Colon (tissue), 2 donors: Measurements from ENCODE around the gene ALDH1L1.

Experiments used
- FAIRE-seq: peaks from 2 replicates; lab custom pipeline; 2012; peaks lifted over from hg19 to GRCh38; lab: Jason Lieb, UNC
- donor health status: control.
- donor health status: control.

The ALDH1L1 gene

DNA sequence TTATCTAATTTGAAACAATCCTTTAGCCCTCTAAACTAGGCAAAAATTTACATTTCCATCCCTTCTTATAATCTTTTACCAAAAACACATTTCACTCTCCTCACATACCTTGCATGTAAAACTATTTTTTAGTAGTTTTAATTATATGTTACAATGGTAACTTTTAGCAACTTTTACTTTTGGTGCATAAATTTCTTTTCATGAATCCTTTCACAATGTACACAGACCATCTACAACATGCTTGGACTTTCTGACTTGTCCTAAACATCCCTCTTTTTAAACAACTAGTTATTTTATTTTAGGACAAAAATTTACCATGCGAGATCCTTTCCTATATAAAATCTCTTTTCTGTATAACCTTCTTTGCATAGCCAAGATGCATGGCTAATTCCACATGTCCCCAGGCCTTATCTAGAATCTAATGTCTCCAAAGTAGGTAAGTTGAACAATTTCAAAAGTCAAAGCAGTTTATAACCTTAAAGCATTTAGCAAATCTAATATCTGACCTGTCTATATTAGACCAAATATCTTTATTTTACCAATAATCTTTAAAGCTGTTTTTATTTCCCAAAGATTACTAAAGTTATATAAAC, 14.4 kb upstream of the ALDH1L1 start:
- no peak for FAIRE-seq

DNA sequence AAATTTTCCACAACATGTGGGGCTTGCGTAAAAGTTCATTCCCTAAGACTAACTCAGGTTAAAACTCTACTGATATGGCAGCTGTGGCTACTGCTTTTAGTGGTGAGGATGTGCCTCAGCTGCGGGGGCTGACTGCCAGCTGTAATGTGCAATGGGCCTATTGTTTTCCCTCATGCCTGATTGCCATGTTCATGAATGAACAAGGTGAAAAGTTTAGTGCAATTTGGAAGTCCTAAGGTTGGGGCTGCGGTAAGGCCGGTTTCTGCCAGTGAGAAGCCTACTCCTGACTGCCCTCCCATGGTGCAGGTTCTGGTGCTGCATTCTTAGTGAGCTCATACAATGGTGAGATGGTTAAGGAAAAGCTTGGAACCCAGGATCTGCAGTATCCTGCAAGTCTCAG, 10.9 kb upstream of the ALDH1L1 start:
- no peak for FAIRE-seq

DNA sequence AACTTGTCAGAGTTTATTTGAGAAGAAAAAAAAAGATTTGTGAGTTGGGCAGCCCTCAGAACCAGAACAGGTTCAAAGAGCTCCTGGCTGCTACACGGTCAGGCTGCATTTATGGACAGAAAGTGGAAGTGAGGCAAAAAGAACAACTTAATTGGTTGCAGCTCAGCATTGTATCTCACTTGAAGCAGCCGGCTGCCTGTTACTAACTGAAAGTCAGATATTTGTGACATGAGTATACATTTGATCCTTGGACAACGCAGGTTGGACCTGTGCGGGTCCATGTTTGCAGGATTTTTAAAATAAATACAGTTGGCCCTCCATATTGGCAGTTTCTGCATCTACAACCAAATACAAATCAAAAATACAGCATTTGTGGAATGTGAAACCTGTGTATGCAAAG, 7.5 kb upstream of the ALDH1L1 start:
- no peak for FAIRE-seq

DNA sequence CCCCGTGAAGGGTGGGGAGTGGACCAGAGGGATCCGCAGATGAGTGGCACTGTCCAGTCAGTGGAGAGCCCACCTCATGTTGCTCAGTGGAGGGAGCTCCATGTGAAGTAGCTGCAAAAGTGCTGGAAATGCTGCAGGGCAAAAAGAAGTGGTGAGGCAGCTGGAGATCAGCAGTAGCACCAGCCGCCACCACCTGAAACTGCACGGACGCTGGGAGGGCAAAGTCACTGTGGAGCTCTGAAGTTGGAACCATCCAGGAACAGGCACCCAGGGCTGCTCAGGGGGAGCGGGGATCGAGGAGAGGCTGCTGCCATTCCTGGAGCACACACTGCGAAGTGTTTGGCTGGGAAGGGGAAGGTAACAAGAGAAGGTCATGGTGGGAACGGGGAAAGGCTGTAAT, 6.4 kb upstream of the ALDH1L1 start:
- FAIRE-seq: no peak

DNA sequence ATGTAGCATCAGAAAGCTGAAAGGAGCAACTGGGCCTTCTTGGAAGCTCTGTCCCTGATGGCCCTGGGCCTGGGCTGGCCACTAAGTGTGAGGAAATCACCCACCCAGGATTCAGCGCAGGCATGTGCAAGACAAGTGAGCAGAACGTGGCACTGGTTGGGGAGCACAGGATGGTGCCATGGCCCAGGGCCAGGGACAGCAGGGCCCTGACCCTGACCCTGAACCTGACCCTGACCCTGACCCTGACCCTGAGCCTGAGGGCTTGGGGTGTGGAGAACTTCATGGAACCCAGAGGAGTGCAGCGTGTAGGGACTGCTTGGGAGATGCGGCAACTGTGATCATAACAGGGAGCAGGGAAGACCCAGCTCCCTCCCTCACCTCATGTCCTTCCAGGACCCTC, 5.9 kb upstream of the ALDH1L1 start:
- FAIRE-seq: no peak

DNA sequence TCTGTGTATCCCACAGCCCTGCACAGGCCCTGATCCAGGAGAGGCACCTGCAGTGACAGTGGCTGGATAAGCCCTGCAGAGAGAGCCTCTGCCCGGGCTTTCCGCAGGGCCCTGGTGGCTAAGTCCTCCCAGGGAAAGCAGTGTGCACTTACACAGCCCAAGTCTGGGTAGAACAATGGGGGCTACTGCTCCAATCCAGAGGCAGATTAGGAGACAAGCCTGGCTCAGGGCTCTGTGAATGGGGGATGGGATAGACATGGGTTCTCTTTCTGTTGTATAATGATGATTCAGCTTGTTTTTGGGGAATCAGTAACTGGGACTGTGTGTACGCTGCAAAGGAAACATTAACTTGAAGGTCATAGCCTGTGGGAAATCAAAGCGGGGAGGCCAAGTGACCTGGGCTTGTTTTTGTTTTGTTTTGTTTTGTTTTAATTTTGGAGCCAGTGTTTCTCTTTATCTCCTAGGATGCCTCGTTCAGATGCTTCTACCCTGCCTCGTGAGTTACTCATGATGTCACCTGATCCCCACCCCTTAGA, 4.1 kb upstream of the ALDH1L1 start:
- FAIRE-seq: no peak

DNA sequence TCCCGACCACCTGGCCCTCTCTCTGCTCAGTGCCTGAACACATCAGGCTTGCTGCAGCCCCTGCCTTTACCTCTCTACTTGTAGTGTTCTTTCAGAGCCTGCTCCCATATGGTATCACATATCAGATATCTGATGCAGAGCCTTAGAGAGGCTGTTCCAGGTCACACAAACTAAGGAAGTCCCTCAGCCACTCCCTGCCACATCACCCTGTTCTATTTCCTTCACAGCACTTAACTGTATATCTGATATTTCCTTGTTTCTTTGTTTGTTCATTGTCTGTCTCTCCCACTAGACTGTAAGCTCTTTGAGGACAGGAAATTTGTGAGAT, 976 bp upstream of the ALDH1L1 start:
- FAIRE-seq: no peak

DNA sequence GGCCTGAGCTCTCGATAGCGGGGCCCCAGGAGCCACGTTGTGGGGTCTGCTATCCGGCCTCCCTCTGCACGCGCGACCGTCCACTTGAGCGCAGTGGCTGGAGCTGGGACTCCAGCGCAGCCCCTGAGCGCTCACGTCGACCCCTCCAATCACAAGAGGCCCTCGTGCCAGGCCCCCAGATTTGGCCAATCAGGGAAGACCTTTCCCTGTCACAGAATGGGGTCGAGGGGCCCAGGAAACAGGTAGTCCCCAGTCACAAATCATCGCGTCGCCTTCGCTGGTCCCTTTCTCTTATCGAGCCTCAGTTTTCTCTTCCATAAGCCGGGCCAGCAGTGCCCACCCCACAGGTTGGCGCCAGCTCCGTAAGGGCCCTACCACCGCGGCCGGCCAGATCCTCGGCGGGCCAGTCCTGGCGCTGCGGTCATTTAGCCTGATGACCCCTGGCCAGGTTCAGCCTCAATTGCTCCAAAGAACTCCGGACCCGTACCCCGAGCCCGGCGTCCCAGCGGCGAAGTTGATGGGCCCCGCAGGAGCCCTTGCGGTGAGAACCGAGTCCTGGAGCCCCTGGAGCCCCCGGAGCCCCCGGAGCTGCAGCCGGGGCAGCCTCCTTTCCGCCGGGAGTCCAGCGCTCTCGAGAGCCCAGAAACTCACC, 435 bp downstream of the ALDH1L1 start:
- no peak for FAIRE-seq

DNA sequence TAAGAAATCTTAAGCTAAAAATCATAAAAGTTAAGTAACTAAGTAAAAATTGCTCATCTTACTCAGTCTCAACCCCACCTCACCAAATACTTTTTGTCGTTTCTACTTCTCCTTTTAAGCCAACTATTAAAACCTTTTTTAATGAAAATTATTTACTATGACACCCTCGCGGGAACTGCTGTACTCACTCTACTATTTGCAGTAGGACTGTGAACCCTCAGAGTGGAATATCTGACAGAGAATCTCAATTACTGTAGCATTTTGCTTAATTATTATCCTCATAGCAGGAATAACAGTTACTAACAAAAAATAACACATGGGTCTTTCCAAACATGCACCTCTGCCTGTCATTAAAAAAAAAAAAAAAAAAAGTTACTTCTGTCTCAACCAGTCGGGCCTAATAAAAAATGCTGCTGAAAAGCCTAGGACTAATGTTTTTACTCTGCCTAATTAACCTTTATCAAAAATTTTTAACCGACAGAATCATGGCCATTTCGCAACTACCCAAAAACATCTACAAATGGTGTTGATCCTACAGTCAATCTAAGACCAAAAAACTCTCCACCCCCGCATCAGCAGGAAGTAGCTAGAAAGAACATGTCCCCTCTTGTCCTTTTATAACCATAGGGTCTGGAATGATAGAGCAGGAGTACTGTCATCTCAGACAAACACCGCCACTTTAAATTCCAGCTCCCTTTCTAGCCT, 10.2 kb downstream of the ALDH1L1 start:
- FAIRE-seq: no peak

DNA sequence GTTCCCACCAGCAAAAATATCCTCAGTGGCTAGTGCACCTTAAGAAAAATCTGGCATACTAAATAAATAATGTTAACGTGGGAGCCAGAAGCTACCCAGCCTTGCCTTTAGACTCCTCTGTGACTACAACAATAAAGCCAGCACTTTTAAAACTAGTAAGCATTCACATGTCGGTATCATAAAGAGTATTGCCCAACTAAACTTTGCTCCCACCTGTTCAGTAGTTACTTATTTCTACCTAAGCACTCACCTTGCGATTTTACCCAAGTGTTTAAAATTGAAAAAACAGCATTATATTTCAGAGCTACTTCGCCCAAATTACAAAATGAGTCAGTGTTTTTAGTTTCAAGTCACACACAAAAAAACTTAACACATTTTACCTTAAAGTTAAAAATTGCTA, 12.8 kb downstream of the ALDH1L1 start:
- FAIRE-seq: no peak

DNA sequence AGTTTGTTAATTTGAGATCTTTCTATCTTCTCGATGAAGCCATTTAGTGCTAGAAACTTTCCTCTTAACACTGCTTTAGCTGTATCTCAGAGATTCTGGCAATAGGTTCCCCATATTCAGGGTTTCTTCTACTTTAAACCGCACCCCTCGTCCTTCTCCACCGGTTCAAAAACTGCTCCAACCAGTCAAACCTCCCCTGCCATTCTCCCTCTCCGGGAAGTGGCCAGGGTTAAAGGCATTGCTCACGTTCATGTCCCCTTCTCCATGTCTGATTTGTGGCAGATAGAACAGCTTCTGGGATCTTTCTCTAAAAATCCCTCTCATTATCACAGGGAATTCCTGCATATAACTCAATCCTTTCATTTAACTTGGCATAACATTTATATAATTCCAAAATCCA, 14.4 kb downstream of the ALDH1L1 start:
- FAIRE-seq: no peak

DNA sequence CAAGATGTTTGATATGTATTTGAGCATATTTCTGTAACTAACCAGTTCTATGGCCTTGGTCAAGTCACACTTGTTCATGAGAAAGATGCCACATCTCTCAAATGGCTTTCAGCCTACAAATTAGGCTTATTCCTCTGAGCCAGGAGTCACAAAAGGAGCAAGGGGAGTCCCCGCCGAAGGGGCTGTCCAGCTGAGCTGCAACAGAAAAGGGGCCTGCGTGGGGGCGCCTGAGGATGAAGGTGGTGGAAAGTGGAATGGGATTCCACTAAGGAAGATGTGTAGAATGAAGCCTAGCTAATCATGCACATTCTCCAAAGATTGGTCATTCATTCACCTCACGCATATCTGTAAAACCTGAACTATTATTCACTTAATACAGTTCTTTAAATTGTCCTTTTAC, 19.1 kb downstream of the ALDH1L1 start:
- no peak for FAIRE-seq

DNA sequence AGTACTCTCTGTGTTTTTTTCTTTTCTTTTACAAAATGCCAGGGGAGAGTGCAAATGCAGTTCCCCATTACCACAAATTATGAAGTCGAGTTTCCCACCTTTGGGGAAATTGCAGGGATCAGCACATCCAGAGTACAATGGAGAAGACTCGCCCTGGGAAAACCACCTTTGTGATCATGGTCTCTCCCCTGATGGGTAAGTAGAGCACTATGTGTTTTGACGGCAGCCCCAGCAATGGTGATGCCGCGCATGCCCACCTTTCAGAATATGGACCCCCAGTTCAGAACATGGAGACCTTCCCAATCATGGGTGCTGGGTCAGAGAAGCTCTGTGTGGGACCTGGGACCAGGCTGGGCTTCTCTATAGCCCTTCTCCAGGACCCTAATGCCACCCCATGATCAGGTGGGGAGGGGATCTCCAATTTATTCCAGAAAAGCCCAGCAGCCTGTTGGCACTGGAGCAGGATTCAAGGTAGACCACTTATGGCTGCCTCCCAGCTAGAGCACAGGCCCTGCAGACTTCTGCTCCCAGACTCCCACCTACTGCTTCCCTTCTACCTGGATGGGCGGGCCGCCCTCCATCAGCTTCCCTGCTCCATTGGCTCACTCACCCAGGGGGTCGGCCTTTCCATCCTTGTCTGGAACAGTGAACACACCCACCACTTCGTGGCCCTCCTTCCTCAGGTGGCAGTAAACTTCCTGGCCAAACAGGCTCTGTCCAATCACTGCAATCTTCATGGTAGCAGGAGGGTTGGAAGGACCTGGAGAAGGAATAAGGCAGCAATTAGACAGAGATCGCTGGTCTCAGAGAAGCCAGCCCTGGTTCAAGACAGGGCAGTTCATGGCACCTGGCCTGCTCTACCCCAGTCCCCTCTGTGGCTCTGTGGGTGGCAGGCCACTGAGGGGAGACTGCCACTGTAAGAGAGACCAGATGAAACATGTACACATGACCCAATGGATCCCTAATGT, 19.9 kb downstream of the ALDH1L1 start:
- no peak for FAIRE-seq

DNA sequence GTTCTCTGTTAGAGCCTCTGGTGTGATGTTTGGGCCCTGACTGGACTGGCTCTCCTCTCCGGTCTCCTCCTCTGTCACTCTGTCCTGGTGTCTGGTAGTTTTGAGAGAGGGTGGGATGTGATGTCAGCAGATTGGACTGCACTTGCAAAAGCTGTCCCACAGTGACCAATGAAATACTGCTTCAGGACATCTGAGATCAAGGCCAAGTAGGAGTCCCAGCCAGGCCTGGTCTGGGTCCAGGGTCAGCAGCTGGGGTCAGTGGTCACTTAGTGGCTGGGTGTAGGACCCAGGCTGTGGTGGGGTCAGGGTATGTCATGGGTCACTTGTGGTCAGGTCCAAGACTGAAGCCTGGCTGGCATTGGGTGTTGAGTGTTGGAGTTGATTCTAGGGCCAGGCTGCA, 20.9 kb downstream of the ALDH1L1 start:
- FAIRE-seq: no peak

DNA sequence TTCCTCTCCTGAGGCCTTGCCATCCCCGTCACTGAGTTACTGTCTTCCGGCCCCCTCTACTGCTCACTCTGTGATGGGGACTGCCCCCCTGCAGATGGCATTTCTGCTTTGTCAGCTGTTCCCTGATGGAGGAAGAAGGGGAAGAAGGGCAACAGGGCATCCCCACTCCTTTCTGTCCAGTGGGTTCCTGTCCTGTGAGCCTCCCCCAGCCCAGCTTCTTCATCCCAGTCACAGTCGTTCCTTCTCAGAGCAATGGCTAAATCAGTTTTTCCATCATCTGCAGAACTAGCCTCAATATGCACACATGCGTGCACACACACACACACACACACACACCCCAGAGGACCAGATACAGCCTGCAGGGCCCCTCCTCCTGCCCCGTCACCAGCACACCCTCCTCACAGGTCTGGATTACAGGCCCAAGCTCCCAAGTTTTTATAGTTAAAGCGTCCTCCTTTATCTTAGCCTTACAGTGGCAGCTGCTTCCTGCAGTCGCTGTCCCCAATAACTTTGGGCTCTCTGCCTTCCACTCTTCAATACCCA, 21.4 kb downstream of the ALDH1L1 start:
- no peak for FAIRE-seq

DNA sequence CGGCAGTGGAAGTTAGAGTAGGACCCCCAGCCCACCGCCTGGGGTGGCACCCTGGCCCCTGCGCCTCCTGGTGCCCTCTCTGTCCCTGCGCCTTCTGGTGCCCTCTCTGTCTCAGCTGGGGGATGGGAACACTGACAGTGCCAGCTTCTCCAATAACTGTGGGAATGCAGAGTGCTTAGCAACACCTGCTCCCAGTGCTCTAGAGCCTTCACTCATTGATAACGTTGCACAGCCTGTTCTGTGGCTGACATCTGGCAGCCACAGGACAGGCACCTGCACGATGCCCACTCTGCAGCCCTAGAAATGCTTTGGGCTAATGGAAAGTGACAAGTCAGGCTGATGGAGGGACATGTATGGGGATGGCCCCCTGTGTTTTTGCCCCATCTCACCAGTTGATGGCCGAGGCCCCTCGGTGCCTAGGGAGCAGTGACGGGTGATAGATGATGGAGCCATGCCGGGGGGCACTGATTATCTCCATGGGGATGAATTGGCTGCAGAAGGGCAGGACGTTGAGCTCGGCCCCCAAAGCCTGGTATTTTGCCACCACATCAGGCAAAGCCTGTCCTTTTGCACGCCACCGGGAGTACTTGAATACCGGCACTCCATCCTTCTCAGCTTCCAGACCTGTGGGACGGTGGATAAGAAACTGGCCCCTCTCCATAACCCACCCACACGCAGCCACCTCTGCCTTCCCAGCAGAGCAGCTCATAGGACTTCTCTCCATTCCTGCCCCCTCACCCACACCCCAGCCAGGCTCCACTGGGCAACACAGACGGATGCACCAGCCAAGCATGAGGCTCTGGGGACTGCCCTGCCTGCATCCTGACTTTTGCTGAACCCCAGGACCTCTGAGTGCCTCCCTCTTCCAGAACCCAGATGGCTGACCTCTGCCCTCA, 22.1 kb downstream of the ALDH1L1 start:
- no peak for FAIRE-seq

DNA sequence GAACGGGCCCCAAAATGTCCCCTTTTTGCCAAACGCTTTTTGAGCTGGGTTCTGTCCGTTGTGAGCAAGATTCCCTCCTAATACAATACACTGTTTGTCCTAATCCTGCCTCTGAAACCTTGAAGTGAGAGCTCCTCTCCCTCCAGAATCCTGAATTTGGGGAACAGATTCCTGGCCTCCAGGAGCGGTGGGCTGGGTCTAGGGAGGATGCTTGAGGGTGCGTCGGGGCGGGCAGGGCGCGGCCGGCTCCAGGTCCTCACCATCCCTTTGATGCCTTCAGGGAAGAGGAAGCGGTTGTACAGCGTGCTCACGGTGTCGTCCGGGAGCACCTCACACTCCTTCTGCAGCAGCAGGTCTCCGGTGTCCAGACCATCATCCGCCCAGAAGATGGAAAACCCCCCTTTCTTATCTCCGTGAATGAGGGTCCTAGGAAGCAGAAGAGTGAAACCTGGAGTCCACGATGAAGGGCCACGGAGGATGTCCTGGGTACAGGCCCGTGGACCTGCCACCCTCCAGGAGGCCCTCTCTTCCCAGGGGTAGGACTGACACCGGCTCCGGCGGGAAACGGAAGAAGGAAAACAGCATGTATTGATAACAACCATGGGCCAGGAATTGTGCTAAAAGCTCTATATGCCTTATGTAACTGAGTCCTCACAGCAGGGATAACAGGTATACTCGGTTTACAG, 23.2 kb downstream of the ALDH1L1 start:
- FAIRE-seq: no peak

DNA sequence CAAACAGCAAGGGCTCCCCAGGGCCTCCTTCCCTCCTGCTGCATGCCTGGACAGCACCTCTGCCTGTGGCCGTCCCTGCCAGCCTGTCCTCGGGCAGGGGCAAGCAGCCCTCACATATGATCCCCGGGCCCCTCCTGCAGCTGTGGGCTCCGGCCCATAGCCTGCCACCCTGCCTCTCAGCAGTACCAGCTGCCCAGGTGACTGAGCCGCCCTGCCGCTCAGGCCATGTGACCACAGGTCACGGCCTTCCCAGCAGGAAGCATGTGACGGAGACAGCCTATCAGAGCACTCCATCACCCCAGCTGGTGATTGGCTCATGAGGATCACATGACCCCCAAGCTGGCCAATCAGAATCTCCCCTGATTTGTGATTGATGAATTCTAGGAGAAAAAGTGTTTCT, 23.9 kb downstream of the ALDH1L1 start:
- no peak for FAIRE-seq

DNA sequence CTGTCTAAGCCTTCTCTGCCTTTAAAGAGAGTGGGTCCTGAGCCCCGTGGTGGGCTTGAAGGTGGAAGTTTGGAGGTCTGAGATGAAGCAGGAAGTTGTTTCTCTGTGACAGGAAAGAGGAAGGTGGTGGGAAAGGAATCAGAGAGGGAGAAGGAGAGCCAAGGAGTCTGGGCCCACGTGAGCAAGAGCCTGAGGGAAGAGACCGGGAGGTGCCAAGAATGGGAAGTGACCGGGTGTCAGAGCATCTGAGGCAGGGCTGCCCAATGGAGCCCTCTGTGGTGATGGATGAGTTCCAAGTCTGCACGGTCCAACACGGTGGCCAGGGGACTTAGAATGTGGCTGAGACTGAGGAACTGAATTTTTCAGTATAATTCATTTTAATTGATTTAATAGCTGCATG, 24.6 kb downstream of the ALDH1L1 start:
- no peak for FAIRE-seq

DNA sequence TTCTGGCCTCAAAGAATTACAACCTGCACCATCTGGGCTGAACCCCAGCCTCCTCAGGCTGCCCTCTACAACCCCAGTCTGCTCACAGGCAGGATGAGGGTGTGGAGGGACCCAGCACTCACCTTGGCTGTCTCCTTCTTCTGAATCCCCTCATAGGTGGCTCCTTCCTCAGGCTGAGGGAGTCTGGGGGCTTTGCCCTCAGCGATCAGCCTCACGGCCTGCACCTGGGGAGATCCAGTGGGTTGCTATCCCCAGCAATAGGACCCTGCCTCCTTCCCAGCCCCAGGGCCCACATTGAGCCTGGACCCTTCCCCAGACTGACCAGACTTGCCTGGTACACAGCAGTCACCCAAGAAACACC, 25.1 kb downstream of the ALDH1L1 start:
- no peak for FAIRE-seq
